TTC549 (cell line): ENCODE measurements around the gene TMEM132D.

Source experiments
- FAIRE-seq: peaks from 2 replicates; lab custom pipeline; 2012; peaks lifted over from hg19 to GRCh38; lab: Jason Lieb, UNC

Gene TMEM132D

GRCh38 chr12:129097451-129097850, 806.4 kb downstream of the TMEM132D start:
- FAIRE-seq, result no peak

- FAIRE-seq, result no peak
These were observed 806.9 kb downstream of the TMEM132D start for GRCh38 chr12:129096968-129097367.

GRCh38 chr12:129096184-129096583, 807.6 kb downstream of the TMEM132D start:
- FAIRE-seq, result no peak

GRCh38 chr12:129089576-129089975, 814.2 kb downstream of the TMEM132D start:
- FAIRE-seq, result no peak

- FAIRE-seq, result no peak
These were observed 818.7 kb downstream of the TMEM132D start for GRCh38 chr12:129084875-129085826.

- no peak for FAIRE-seq
These were observed 820.5 kb downstream of the TMEM132D start for GRCh38 chr12:129083121-129083840.

- no peak for FAIRE-seq
These were observed 821.4 kb downstream of the TMEM132D start for GRCh38 chr12:129082441-129082840.

- no peak for FAIRE-seq
These were observed 822.0 kb downstream of the TMEM132D start for GRCh38 chr12:129081755-129082250.

- no peak for FAIRE-seq
These were observed 823.0 kb downstream of the TMEM132D start for GRCh38 chr12:129080821-129081220.

- FAIRE-seq, result no peak
These were observed 823.4 kb downstream of the TMEM132D start for GRCh38 chr12:129080391-129080790.

- no peak for FAIRE-seq
These were observed 824.1 kb downstream of the TMEM132D start for GRCh38 chr12:129079719-129080118.

- FAIRE-seq, result no peak
These were observed 827.1 kb downstream of the TMEM132D start for GRCh38 chr12:129076441-129077320.

- FAIRE-seq, result no peak
These were observed 828.2 kb downstream of the TMEM132D start for GRCh38 chr12:129075460-129076208.

- FAIRE-seq, result no peak
These were observed 829.4 kb downstream of the TMEM132D start for GRCh38 chr12:129074379-129074778.

- no peak for FAIRE-seq
These were observed 830.5 kb downstream of the TMEM132D start for GRCh38 chr12:129073157-129073915.

GRCh38 chr12:129071362-129071761, 832.5 kb downstream of the TMEM132D start:
- no peak for FAIRE-seq

- no peak for FAIRE-seq
These were observed 833.9 kb downstream of the TMEM132D start for GRCh38 chr12:129069886-129070285.

GRCh38 chr12:129068684-129069083, 835.1 kb downstream of the TMEM132D start:
- no peak for FAIRE-seq

GRCh38 chr12:129067491-129067890, 836.3 kb downstream of the TMEM132D start:
- no peak for FAIRE-seq

GRCh38 chr12:129064209-129064855, 839.5 kb downstream of the TMEM132D start:
- FAIRE-seq, result no peak
